ENCODE data around the gene BACH2.

- TF ChIP-seq RFX5 (IDR thresholded peaks at IDR 0.05; ENCODE audit: borderline replicate concordance, low read depth, low read length) (no peak), SUZ12 (IDR thresholded peaks at IDR 0.05; ENCODE audit: low read length) (no peak), BRCA1 (IDR thresholded peaks at IDR 0.05; ENCODE audit: low read depth, low read length) (no peak), POLR2A (IDR thresholded peaks at IDR 0.05; ENCODE audit: control extremely low read depth in 1 of 2, low read depth in 2 of 2, low read length in 2 of 2) (no peak), EZH2 (IDR thresholded peaks at IDR 0.05; ENCODE audit: low read depth, low read length, severe bottlenecking) (no peak)
Observed at GRCh38 chr6:90062667-90063066, 234.0 kb downstream of the BACH2 start.
